ENCODE measurements around the gene RFLNA.

Gene RFLNA

GRCh38 chr12:124304314-124304790 is 9.5 kb downstream of the RFLNA start:
- DNase-seq = no peak

- DNase-seq = no peak
Observed at GRCh38 chr12:124305136-124305535, 10.2 kb downstream of the RFLNA start.

- no peak for DNase-seq
Observed at GRCh38 chr12:124305776-124306685, 11.1 kb downstream of the RFLNA start.

GRCh38 chr12:124306686-124307555 is 12.0 kb downstream of the RFLNA start:
- DNase-seq = no peak

- no peak for DNase-seq
Observed at GRCh38 chr12:124307556-124307825, 12.6 kb downstream of the RFLNA start.

- DNase-seq = no peak
Observed at GRCh38 chr12:124308741-124309140, 13.8 kb downstream of the RFLNA start.

GRCh38 chr12:124309231-124309630 is 14.3 kb downstream of the RFLNA start:
- DNase-seq = no peak

GRCh38 chr12:124309744-124310143 is 14.9 kb downstream of the RFLNA start:
- no peak for DNase-seq

GRCh38 chr12:124310178-124310577 is 15.3 kb downstream of the RFLNA start:
- DNase-seq = no peak

- DNase-seq = no peak
Observed at GRCh38 chr12:124310785-124311184, 15.9 kb downstream of the RFLNA start.

GRCh38 chr12:124311292-124312109 is 16.6 kb downstream of the RFLNA start:
- no peak for DNase-seq

- DNase-seq = no peak
Observed at GRCh38 chr12:124312601-124313000, 17.7 kb downstream of the RFLNA start.

- no peak for DNase-seq
Observed at GRCh38 chr12:124314207-124314606, 19.3 kb downstream of the RFLNA start.

- no peak for DNase-seq
Observed at GRCh38 chr12:124314766-124315165, 19.9 kb downstream of the RFLNA start.

- DNase-seq = no peak
Observed at GRCh38 chr12:124315372-124316044, 20.6 kb downstream of the RFLNA start.

- DNase-seq = no peak
Observed at GRCh38 chr12:124316257-124316900, 21.5 kb downstream of the RFLNA start.

- DNase-seq = no peak
Observed at GRCh38 chr12:124317400-124317799, 22.5 kb downstream of the RFLNA start.

GRCh38 chr12:124318278-124319020 is 23.6 kb downstream of the RFLNA start:
- no peak for DNase-seq

- no peak for DNase-seq
Observed at GRCh38 chr12:124319368-124320050, 24.6 kb downstream of the RFLNA start.

GRCh38 chr12:124321040-124321481 is 26.2 kb downstream of the RFLNA start:
- DNase-seq = peak; percentile 72

All from hematopoietic multipotent progenitor cell treated with erythropoietin and hydrocortisone succinate and interleukin-3 and kit ligand, for 4 days (in vitro differentiated cells).